ENCODE data around the gene PLEKHO1.

The PLEKHO1 gene

GRCh38 chr1:150150133-150151021, 661 bp downstream of the PLEKHO1 start:
- DNase-seq (ENCODE audit: low read depth) = peak; percentile 41

- peak; percentile 45 for DNase-seq (ENCODE audit: low read depth)
Observed at GRCh38 chr1:150151291-150152181, 1.8 kb downstream of the PLEKHO1 start.

- peak; percentile 39 for DNase-seq (ENCODE audit: low read depth)
Observed at GRCh38 chr1:150152182-150152536, 2.4 kb downstream of the PLEKHO1 start.

- peak; percentile 79 for DNase-seq (ENCODE audit: low read depth)
Observed at GRCh38 chr1:150152772-150153456, 3.2 kb downstream of the PLEKHO1 start.

- DNase-seq (ENCODE audit: low read depth) = no peak
Observed at GRCh38 chr1:150154143-150154542, 4.4 kb downstream of the PLEKHO1 start.

- no peak for DNase-seq (ENCODE audit: low read depth)
Observed at GRCh38 chr1:150155413-150156071, 5.8 kb downstream of the PLEKHO1 start.

GRCh38 chr1:150156868-150157603, 7.3 kb downstream of the PLEKHO1 start:
- DNase-seq (ENCODE audit: low read depth) = peak; percentile 89

GRCh38 chr1:150159550-150159949, 9.8 kb downstream of the PLEKHO1 start:
- no peak for DNase-seq (ENCODE audit: low read depth)

- DNase-seq (ENCODE audit: low read depth) = peak; percentile 40
Observed at GRCh38 chr1:150160964-150161621, 11.4 kb downstream of the PLEKHO1 start.

- peak; percentile 38 for DNase-seq (ENCODE audit: low read depth)
Observed at GRCh38 chr1:150161747-150162581, 12.2 kb downstream of the PLEKHO1 start.

- no peak for DNase-seq (ENCODE audit: low read depth)
Observed at GRCh38 chr1:150162582-150162861, 12.8 kb downstream of the PLEKHO1 start.

GRCh38 chr1:150162862-150163706, 13.4 kb downstream of the PLEKHO1 start:
- peak; percentile 100 for DNase-seq (ENCODE audit: low read depth)

GRCh38 chr1:150164224-150164623, 14.5 kb downstream of the PLEKHO1 start:
- DNase-seq (ENCODE audit: low read depth) = no peak

GRCh38 chr1:150164779-150165178, 15.1 kb downstream of the PLEKHO1 start:
- no peak for DNase-seq (ENCODE audit: low read depth)

GRCh38 chr1:150165622-150166612, 16.2 kb downstream of the PLEKHO1 start:
- peak; percentile 68 for DNase-seq (ENCODE audit: low read depth)

- DNase-seq (ENCODE audit: low read depth) = peak; percentile 67
Observed at GRCh38 chr1:150168960-150169601, 19.4 kb downstream of the PLEKHO1 start.

GRCh38 chr1:150171801-150172200, 22.1 kb downstream of the PLEKHO1 start:
- no peak for DNase-seq (ENCODE audit: low read depth)
